CD1c-positive myeloid dendritic cell (primary cell): ENCODE data around the gene TMEM121.
"Not testable (repeated sequence)": the region's sequence is repeated elsewhere in the genome, so short reads cannot be mapped to it uniquely, and the experiment has no call there.

ENCODE experiments used
- DNase-seq: peaks from one replicate; pipeline ENCODE4 v3.0.0-alpha.2; 2016; ENCODE audit errors: extremely low spot score

The TMEM121 gene

GRCh38 chr14:105570482-105570881 is 44.1 kb downstream of the TMEM121 start:
- DNase-seq: no peak

- DNase-seq: not testable (repeated sequence)
Measured at GRCh38 chr14:105571181-105571951, 45.0 kb downstream of the TMEM121 start.

GRCh38 chr14:105572063-105572462 is 45.7 kb downstream of the TMEM121 start:
- not testable (repeated sequence) for DNase-seq

- DNase-seq: not testable (repeated sequence)
Measured at GRCh38 chr14:105573841-105574240, 47.5 kb downstream of the TMEM121 start.

GRCh38 chr14:105574411-105574810 is 48.0 kb downstream of the TMEM121 start:
- not testable (repeated sequence) for DNase-seq

GRCh38 chr14:105575016-105575700 is 48.8 kb downstream of the TMEM121 start:
- not testable (repeated sequence) for DNase-seq

GRCh38 chr14:105576525-105577088 is 50.2 kb downstream of the TMEM121 start:
- DNase-seq: no peak

GRCh38 chr14:105577314-105577861 is 51.0 kb downstream of the TMEM121 start:
- DNase-seq: no peak

- no peak for DNase-seq
Measured at GRCh38 chr14:105578070-105578469, 51.7 kb downstream of the TMEM121 start.

- DNase-seq: not testable (repeated sequence)
Measured at GRCh38 chr14:105579221-105579620, 52.8 kb downstream of the TMEM121 start.
